Osteocyte (in vitro differentiated cells): ENCODE results near the gene BIRC7. TPM values are rescaled to one million over a fixed set of nuclear protein-coding genes. Genes with fewer than 3 reads are reported as not detected.

ENCODE experiments used
- DNase-seq: peaks from one replicate; pipeline ENCODE4 v3.0.0; 2021; ENCODE audit warnings: mixed read lengths; ENCODE audit not compliant: unreplicated experiment; ENCODE audit errors: extremely low spot score
- H3K27ac Mint-ChIP-seq: one replicate; pipeline ENCODE4 v1.8.0; 2021; ENCODE audit warnings: mild to moderate bottlenecking, mixed read lengths; ENCODE audit not compliant: unreplicated experiment
- H3K27me3 Mint-ChIP-seq: one replicate; pipeline ENCODE4 v1.8.0; 2021; ENCODE audit warnings: mixed read lengths; ENCODE audit not compliant: unreplicated experiment
- H3K36me3 Mint-ChIP-seq: one replicate; pipeline ENCODE4 v1.8.0; 2021; ENCODE audit warnings: mixed read lengths; ENCODE audit not compliant: unreplicated experiment
- H3K4me1 Mint-ChIP-seq: one replicate; pipeline ENCODE4 v1.8.0; 2021; ENCODE audit warnings: mixed read lengths; ENCODE audit not compliant: unreplicated experiment
- H3K4me3 Mint-ChIP-seq: one replicate; pipeline ENCODE4 v1.8.0; 2021; ENCODE audit warnings: mild to moderate bottlenecking, moderate library complexity, mixed read lengths; ENCODE audit not compliant: unreplicated experiment
- H3K9me3 Mint-ChIP-seq: one replicate; pipeline ENCODE4 v1.8.0; 2021; ENCODE audit warnings: mixed read lengths; ENCODE audit not compliant: unreplicated experiment
- CTCF ChIP-seq: fragments of 200-600 bp; sonication (generic); IDR thresholded peaks from 2 replicates; pipeline ENCODE4 v1.5.0; 2021; ENCODE audit warnings: antibody characterized with exemption, mild to moderate bottlenecking, moderate library complexity
- total RNA-seq: library from RNA; stranded (reverse); gene quantifications from 2 replicates; pipeline ENCODE4 v1.2.1, GENCODE V29; 2021

BIRC7 gene
- total RNA-seq, 1 donor from 2014 or later = not detected

- peaks cover 25% of the 10 kb centered on the region for H3K4me1 Mint-ChIP-seq
- H3K27me3 Mint-ChIP-seq = no peaks in the 10 kb centered on the region
- H3K36me3 Mint-ChIP-seq = no peaks in the 10 kb centered on the region
- no peaks in the 10 kb centered on the region for H3K9me3 Mint-ChIP-seq
- TF ChIP-seq CTCF = no peak
- DNase-seq = no peak
- no peak overlapping the region for H3K27ac Mint-ChIP-seq
- peak overlapping the region; percentile 35 for H3K4me3 Mint-ChIP-seq
Measured at GRCh38 chr20:63270606-63271325, 35.1 kb downstream of the BIRC7 start.

GRCh38 chr20:63272105-63273058, 36.7 kb downstream of the BIRC7 start, which contains the start of gene ARFGAP1:
TSS of gene ARFGAP1 (plus strand) at chr20:63272813. CDS start at chr20:63275581, 2,768 bp downstream.
- no peak for TF ChIP-seq CTCF
- no peaks in the 10 kb centered on the region for H3K27me3 Mint-ChIP-seq
- peaks cover 26% of the 10 kb centered on the region for H3K4me1 Mint-ChIP-seq
- peak within 1 kb of the TSS; percentile 67 for H3K27ac Mint-ChIP-seq
- no peaks in the 10 kb centered on the region for H3K9me3 Mint-ChIP-seq
- H3K36me3 Mint-ChIP-seq = peaks cover 6% of the 10 kb centered on the region
- peak within 1 kb of the TSS; percentile 77 for H3K4me3 Mint-ChIP-seq
- DNase-seq = peak; percentile 96

- TF ChIP-seq CTCF = no peak
- no peak for DNase-seq
- peaks cover 7% of the 10 kb centered on the region for H3K36me3 Mint-ChIP-seq
- H3K4me3 Mint-ChIP-seq = peak overlapping the region; percentile 75
- peaks cover 26% of the 10 kb centered on the region for H3K4me1 Mint-ChIP-seq
- no peaks in the 10 kb centered on the region for H3K9me3 Mint-ChIP-seq
- H3K27ac Mint-ChIP-seq = peak overlapping the region; percentile 67
- H3K27me3 Mint-ChIP-seq = no peaks in the 10 kb centered on the region
Measured at GRCh38 chr20:63273059-63273579, 37.4 kb downstream of the BIRC7 start.

GRCh38 chr20:63273635-63274380, 38.1 kb downstream of the BIRC7 start:
- no peaks in the 10 kb centered on the region for H3K27me3 Mint-ChIP-seq

More at GRCh38 chr20:63273635-63274380, 38.1 kb downstream of the BIRC7 start:
- Mint-ChIP-seq H3K4me3 (peak overlapping the region; percentile 75), H3K4me1 (peaks cover 26% of the 10 kb centered on the region), H3K9me3 (no peaks in the 10 kb centered on the region), H3K36me3 (peaks cover 7% of the 10 kb centered on the region), H3K27ac (peak overlapping the region; percentile 67)
- DNase-seq = no peak
- no peak for TF ChIP-seq CTCF
